Epithelial cell of esophagus (primary cell): Measurements from ENCODE around the gene CEP97.

Experiments used
- DNase-seq: peaks from one replicate; pipeline ENCODE4 v3.0.0; 2010; ENCODE audit warnings: low read depth
- H3K4me3 ChIP-seq: 2 replicates; pipeline ENCODE4 v1.5.1; 2011; ENCODE audit warnings: mild to moderate bottlenecking, low read length, control low read depth
- TF ChIP-seq, protein P1 (sequence below): IDR thresholded peaks from 2 replicates; pipeline ENCODE4 v1.5.1; 2011; ENCODE audit warnings: low read depth, mild to moderate bottlenecking, low read length, control low read depth, inconsistent platforms; ENCODE audit not compliant: insufficient read depth; ENCODE audit errors: missing control alignments

CEP97 gene

DNA sequence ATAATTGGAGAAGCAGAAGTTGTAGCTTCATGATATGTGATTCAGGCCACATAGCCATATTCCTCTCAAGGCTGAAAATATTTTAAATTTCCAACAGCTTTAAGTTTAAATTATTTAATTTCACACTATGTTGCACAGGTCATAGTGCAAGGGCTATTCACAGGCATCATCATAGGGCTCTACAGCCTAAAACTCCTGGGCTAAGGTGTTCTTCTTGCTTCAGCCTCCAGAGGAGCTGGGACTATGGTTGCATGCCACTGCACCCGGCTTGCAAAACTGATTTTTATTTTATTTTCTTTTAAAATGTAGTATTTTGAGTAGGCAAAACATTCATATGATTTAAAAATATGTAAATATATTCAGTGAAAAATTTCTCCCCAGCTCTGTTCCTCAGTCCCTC, 6.0 kb upstream of the CEP97 start:
- TF ChIP-seq, protein P1, sequence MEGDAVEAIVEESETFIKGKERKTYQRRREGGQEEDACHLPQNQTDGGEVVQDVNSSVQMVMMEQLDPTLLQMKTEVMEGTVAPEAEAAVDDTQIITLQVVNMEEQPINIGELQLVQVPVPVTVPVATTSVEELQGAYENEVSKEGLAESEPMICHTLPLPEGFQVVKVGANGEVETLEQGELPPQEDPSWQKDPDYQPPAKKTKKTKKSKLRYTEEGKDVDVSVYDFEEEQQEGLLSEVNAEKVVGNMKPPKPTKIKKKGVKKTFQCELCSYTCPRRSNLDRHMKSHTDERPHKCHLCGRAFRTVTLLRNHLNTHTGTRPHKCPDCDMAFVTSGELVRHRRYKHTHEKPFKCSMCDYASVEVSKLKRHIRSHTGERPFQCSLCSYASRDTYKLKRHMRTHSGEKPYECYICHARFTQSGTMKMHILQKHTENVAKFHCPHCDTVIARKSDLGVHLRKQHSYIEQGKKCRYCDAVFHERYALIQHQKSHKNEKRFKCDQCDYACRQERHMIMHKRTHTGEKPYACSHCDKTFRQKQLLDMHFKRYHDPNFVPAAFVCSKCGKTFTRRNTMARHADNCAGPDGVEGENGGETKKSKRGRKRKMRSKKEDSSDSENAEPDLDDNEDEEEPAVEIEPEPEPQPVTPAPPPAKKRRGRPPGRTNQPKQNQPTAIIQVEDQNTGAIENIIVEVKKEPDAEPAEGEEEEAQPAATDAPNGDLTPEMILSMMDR = no peak
- DNase-seq = no peak
- H3K4me3 ChIP-seq = no peak overlapping the region

DNA sequence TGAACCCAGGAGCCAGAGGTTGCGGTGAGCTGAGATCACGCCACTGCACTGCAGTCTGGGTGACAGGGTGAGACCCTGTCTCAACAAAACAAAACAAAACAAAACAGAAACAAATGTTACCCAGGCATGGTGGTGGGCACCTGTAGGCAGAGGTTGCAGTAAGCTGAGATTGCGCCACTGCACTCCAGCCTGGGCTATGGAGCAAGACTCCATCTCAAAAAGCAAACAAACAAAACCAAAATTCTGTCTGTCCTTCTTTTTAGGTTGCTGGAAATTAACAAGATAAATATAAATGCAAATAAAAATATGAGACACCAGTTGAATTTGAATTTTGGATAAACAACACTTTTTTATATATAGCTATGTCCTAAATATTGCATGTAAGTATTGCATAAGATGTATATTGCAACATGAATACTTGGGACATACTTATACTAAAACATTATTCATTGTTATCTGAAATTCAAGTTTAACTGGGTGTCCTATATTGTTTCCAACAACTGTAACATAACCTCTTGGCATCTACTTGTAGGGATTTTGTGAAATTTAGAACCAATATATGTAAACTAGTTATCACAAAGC, 4.7 kb upstream of the CEP97 start:
- peak; percentile 65 for DNase-seq
- TF ChIP-seq, protein P1 = no peak

GRCh38 chr3:101720851-101721840, 3.3 kb upstream of the CEP97 start:
- peak; percentile 82 for DNase-seq
- H3K4me3 ChIP-seq = no peak overlapping the region
- TF ChIP-seq, protein P1 = no peak

More for the DNA sequence above, 4.7 kb upstream of the CEP97 start:
- no peak overlapping the region for H3K4me3 ChIP-seq

DNA sequence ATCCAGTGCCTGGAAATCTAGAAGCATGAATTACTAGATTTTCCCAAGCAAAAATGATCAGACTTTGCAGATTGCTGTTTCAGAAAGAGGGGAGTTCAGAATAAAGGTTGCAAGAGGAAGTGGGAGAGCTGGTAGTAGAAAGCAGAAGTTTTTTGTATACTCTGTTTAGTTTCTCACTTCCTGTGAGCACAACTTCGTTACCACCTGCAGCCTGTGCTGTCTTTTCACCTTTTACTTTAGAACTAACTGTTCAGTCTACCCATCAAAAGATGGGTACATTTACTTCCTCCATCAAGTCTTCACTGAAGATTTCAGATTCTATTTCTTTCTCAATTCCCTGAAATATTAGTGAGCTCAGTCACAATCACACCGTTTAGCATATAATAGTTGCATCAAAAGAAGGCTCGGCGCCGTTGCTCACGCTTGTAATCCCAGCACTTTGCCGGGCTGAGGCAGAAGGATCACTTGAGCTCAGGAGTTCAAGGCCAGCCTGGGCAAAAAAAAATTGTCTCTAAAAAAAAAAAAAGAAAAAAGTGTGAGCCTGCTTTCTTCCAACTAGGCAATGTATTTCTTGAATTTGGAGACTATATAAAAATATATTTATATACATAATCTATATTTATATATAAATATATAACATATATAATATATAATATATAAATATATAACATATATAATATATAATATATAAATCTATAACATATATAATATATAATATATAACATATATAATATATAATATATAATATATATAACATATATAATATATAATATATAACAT, 1.8 kb upstream of the CEP97 start:
- H3K4me3 ChIP-seq = no peak overlapping the region
- DNase-seq = no peak
- TF ChIP-seq, protein P1 = no peak

GRCh38 chr3:101725194-101725889, 928 bp downstream of the CEP97 start:
- DNase-seq = peak; percentile 21
- H3K4me3 ChIP-seq = peak overlapping the region; percentile 91
- TF ChIP-seq, protein P1 = no peak

- peak overlapping the region; percentile 91 for H3K4me3 ChIP-seq
Measured at GRCh38 chr3:101725890-101726275, 1.5 kb downstream of the CEP97 start.

More at GRCh38 chr3:101725890-101726275, 1.5 kb downstream of the CEP97 start:
- TF ChIP-seq, protein P1 = no peak
- DNase-seq = no peak
